Fibroblast of lung (primary cell): Measurements from ENCODE around the gene DYSF.

ENCODE experiments used
- CTCF ChIP-seq, 2 donors: IDR thresholded peaks in 1 of 2; conservative IDR thresholded peaks in 1 of 2; 1 replicate in 1 of 2; 2 replicates in 1 of 2; pipeline ENCODE4 v1.5.1; 2011 to 2012; ENCODE audit warnings: low read length in 2 of 2, control low read depth in 1 of 2, inconsistent platforms in 1 of 2, low read depth in 1 of 2, mild to moderate bottlenecking in 1 of 2
- EZH2 ChIP-seq: IDR thresholded peaks from 2 replicates; pipeline ENCODE4 v1.5.1; 2012; ENCODE audit warnings: low read length, control low read depth, mild to moderate bottlenecking; ENCODE audit errors: missing control alignments

GRCh38 chr2:71446505-71446904, 6.9 kb upstream of the DYSF start:
- TF ChIP-seq CTCF (conservative IDR thresholded peaks at IDR 0.05 in 1 of 2, IDR thresholded peaks at IDR 0.05 in 1 of 2; ENCODE audit: low read depth in 1 of 2, low read length in 2 of 2) (no peak), EZH2 (no peak)
